GM12875 (cell line): ENCODE measurements around the gene BICDL2.

Source experiments
- H3K4me3 ChIP-seq: one replicate; pipeline ENCODE4 v1.5.1; 2011; ENCODE audit warnings: low read depth, low read length, control low read depth
- TF ChIP-seq, protein P1 (sequence below): IDR thresholded peaks from 2 replicates; pipeline ENCODE4 v1.5.1; 2011; ENCODE audit warnings: low read depth, mild to moderate bottlenecking, control low read depth, inconsistent platforms, low read length, moderate library complexity, borderline replicate concordance; ENCODE audit not compliant: insufficient read depth

BICDL2 gene

GRCh38 chr16:3029491-3030221 is 7.1 kb downstream of the BICDL2 start:
- H3K4me3 ChIP-seq, result no peak overlapping the region
- TF ChIP-seq, protein P1, sequence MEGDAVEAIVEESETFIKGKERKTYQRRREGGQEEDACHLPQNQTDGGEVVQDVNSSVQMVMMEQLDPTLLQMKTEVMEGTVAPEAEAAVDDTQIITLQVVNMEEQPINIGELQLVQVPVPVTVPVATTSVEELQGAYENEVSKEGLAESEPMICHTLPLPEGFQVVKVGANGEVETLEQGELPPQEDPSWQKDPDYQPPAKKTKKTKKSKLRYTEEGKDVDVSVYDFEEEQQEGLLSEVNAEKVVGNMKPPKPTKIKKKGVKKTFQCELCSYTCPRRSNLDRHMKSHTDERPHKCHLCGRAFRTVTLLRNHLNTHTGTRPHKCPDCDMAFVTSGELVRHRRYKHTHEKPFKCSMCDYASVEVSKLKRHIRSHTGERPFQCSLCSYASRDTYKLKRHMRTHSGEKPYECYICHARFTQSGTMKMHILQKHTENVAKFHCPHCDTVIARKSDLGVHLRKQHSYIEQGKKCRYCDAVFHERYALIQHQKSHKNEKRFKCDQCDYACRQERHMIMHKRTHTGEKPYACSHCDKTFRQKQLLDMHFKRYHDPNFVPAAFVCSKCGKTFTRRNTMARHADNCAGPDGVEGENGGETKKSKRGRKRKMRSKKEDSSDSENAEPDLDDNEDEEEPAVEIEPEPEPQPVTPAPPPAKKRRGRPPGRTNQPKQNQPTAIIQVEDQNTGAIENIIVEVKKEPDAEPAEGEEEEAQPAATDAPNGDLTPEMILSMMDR, result no peak

- TF ChIP-seq, protein P1, result no peak
- no peak overlapping the region for H3K4me3 ChIP-seq
These were observed 7.9 kb downstream of the BICDL2 start for GRCh38 chr16:3028716-3029319.

- no peak overlapping the region for H3K4me3 ChIP-seq
These were observed 8.6 kb downstream of the BICDL2 start for GRCh38 chr16:3027983-3028715.

GRCh38 chr16:3027489-3027795 is 9.3 kb downstream of the BICDL2 start:
- TF ChIP-seq, protein P1, result no peak
- no peak overlapping the region for H3K4me3 ChIP-seq

More at GRCh38 chr16:3027983-3028715, 8.6 kb downstream of the BICDL2 start:
- TF ChIP-seq, protein P1, result peak; percentile 95

GRCh38 chr16:3026609-3027488 is 9.9 kb downstream of the BICDL2 start:
- no peak overlapping the region for H3K4me3 ChIP-seq

DNA sequence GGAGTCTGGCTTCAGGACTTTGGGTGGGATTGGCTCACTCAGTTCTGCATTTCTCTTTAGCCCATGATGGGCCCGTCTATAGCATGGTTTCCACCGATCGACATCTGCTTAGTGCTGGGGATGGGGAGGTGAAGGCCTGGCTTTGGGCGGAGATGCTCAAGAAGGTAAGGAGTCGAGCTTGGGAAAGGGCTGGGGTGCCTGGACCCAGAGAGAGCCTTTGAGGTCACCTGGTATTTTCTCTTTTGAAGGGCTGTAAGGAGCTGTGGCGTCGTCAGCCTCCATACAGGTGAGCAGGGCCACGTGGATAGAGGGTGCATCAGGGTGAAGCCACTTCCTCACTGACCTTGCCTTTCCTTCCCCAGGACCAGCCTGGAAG is 10.8 kb downstream of the BICDL2 start:
- H3K4me3 ChIP-seq, result no peak overlapping the region
- TF ChIP-seq, protein P1, result no peak

More at GRCh38 chr16:3026609-3027488, 9.9 kb downstream of the BICDL2 start:
- TF ChIP-seq, protein P1, result no peak
